Activated CD8-positive, alpha-beta T cell treated with anti-CD3 and anti-CD28 coated beads for 36 hours (primary cell): ENCODE data around the gene SVOPL. TPM values are rescaled to one million over a fixed set of nuclear protein-coding genes. Genes with fewer than 3 reads are reported as not detected.

Experiments used
- ATAC-seq: fragments of 200-7000 bp; cut with Tn5 transposase; one replicate; pipeline ENCODE4 v1.10.0; 2021; ENCODE audit warnings: mild to moderate bottlenecking, moderate library complexity
- CTCF ChIA-PET: fragments of 350-600 bp; sonication (Branson Sonifier 250); formaldehyde crosslinking; loops from one replicate; lab custom pipeline; 2021; ENCODE audit warnings: antibody characterized with exemption; lab: Charles Lee
- POLR2A ChIA-PET: fragments of 350-600 bp; sonication (Branson Sonifier 250); formaldehyde crosslinking; loops from one replicate; lab custom pipeline; 2021; ENCODE audit warnings: antibody characterized with exemption; lab: Charles Lee
- DNase-seq: peaks from one replicate; pipeline ENCODE4 v3.0.0-alpha.2; 2020
- H3K27ac Mint-ChIP-seq: one replicate; pipeline ENCODE4 v1.8.0; 2021; ENCODE audit warnings: mild to moderate bottlenecking, mixed read lengths
- H3K27me3 Mint-ChIP-seq: one replicate; pipeline ENCODE4 v1.8.0; 2021; ENCODE audit warnings: mixed read lengths
- H3K36me3 Mint-ChIP-seq: one replicate; pipeline ENCODE4 v1.8.0; 2021; ENCODE audit warnings: low read depth, mixed read lengths
- H3K4me1 Mint-ChIP-seq: one replicate; pipeline ENCODE4 v1.8.0; 2021; ENCODE audit warnings: low read depth, mixed read lengths
- H3K4me3 Mint-ChIP-seq: one replicate; pipeline ENCODE4 v1.8.0; 2021; ENCODE audit warnings: mild to moderate bottlenecking, moderate library complexity, mixed read lengths
- H3K9me3 Mint-ChIP-seq: one replicate; pipeline ENCODE4 v1.8.0; 2021; ENCODE audit warnings: mixed read lengths
- intact Hi-C: fragments of 100-400 bp; cut with micrococcal nuclease; formaldehyde crosslinking; loops from one replicate; pipeline ENCODE4 v1.10.0; 2022
- total RNA-seq, 2 experiments: library from RNA; stranded (reverse); gene quantifications; one replicate each; pipeline ENCODE4 v1.2.3, GENCODE V29; 2021
- TF ChIP-seq, protein P1 (sequence below): fragments of 200-600 bp; IDR thresholded peaks from one replicate; pipeline ENCODE4 v1.8.0; 2022; ENCODE audit warnings: antibody characterized with exemption, mild to moderate bottlenecking

SVOPL gene
- total RNA-seq, 2 experiments from 2014 or later = 0.78 TPM; not detected in 1

- DNase-seq (no peak), ATAC-seq (no peak)
- ChIA-PET CTCF (no interaction called here), POLR2A (no interaction called here)
- Mint-ChIP-seq H3K27ac (no peak overlapping the region), H3K27me3 (peaks cover 7% of the 10 kb centered on the region), H3K4me3 (no peak overlapping the region), H3K36me3 (no peaks in the 10 kb centered on the region), H3K9me3 (no peaks in the 10 kb centered on the region), H3K4me1 (peaks cover 8% of the 10 kb centered on the region)
- TF ChIP-seq, protein P1, sequence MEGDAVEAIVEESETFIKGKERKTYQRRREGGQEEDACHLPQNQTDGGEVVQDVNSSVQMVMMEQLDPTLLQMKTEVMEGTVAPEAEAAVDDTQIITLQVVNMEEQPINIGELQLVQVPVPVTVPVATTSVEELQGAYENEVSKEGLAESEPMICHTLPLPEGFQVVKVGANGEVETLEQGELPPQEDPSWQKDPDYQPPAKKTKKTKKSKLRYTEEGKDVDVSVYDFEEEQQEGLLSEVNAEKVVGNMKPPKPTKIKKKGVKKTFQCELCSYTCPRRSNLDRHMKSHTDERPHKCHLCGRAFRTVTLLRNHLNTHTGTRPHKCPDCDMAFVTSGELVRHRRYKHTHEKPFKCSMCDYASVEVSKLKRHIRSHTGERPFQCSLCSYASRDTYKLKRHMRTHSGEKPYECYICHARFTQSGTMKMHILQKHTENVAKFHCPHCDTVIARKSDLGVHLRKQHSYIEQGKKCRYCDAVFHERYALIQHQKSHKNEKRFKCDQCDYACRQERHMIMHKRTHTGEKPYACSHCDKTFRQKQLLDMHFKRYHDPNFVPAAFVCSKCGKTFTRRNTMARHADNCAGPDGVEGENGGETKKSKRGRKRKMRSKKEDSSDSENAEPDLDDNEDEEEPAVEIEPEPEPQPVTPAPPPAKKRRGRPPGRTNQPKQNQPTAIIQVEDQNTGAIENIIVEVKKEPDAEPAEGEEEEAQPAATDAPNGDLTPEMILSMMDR = no peak
- intact Hi-C loops = no loop called here
These were observed 32.9 kb downstream of the SVOPL start for GRCh38 chr7:138668229-138668596.

DNA sequence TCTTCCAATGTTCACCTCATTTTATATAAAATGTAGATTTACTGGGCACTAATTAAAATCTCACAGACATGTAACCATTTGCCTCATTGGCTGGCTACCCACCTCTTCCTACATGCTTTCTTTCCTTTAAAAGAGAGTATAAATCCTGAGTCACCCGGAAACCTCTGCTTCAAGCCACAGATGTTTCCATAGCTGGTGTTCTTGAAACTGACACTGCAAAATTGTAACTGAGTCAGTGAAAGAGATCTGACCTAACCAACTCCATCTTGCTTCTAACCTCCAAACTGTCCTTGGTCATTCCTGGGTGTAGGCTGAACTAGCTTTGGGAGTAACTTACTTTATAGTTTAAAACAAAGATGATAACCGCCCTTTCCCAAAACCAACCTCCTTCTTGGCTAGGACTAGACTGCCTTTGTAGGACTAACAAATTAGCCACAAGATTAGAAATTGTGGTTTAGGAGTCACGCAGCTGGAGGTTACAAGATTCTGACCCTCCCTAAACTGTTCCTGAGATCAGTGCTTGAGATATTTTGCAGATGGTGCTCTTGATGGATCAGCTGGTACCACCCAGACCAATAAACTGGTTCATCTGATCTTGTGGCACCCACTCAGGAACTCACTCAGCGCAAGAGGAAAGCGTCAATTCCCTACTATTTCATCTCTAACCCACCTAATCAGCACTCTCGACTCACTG, 33.5 kb downstream of the SVOPL start:
- Mint-ChIP-seq H3K27ac (no peak overlapping the region), H3K27me3 (peaks cover 7% of the 10 kb centered on the region), H3K36me3 (no peaks in the 10 kb centered on the region), H3K4me1 (peaks cover 8% of the 10 kb centered on the region), H3K9me3 (no peaks in the 10 kb centered on the region), H3K4me3 (no peak overlapping the region)
- ChIA-PET POLR2A (no interaction called here), CTCF (interaction anchor here (0.9 kb wide), 1 partner anchor 71 kb away, joined by 3 read pairs; no protein-coding TSS in a partner anchor)
- peak; percentile 38 for DNase-seq
- intact Hi-C loops = no loop called here
- TF ChIP-seq, protein P1 = no peak
- peak; percentile 56 for ATAC-seq

DNA sequence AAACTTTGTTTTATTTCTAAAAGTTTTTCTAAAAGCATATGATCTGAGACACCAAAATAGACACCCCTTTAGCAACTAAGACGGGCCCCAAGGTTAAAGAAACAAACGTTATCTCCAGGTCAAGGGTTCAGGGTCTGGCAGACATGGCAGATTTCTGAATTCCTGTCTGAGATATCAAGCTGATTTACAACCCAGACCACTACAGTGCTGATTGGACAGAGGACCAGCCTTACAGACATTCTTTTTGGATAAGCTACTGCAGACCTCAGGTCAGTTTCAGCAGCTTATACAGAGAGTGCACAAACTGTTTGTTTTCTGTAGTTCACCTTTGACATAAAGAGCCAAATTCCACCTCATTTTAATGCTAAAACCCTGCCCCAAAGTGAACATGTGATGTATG, 34.8 kb downstream of the SVOPL start:
- POLR2A ChIA-PET = no interaction called here
- CTCF ChIA-PET = no interaction called here
- Mint-ChIP-seq H3K4me3 (no peak overlapping the region), H3K36me3 (no peaks in the 10 kb centered on the region), H3K27ac (no peak overlapping the region), H3K4me1 (peaks cover 8% of the 10 kb centered on the region), H3K27me3 (peaks cover 7% of the 10 kb centered on the region), H3K9me3 (no peaks in the 10 kb centered on the region)
- DNase-seq (no peak), ATAC-seq (no peak)
- intact Hi-C loops = no loop called here
- TF ChIP-seq, protein P1 = no peak

GRCh38 chr7:138665669-138666140, 35.5 kb downstream of the SVOPL start:
- intact Hi-C loops = no loop called here
- DNase-seq (no peak), ATAC-seq (no peak)

DNA sequence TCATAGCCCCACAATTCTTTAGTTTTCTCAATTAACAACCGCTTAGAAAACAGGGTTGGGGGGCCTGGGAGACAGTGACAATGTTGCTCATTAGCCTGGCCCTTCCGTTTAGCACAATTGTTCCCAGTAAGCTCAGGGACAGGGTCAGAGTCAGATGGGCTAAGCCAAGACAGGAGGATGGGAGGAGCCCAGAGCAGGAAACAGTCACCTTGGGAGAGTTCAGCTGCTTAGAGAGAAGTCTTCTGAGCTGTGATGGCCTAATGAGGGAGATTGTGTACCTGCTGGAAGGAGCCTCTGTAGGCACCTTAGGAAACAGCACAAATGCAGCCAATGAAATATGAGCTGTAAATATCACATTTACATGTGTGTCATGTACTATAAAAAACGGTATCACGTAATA, 35.9 kb downstream of the SVOPL start:
- ATAC-seq (no peak), DNase-seq (no peak)
- no peaks in the 10 kb centered on the region for H3K9me3 Mint-ChIP-seq
- peaks cover 7% of the 10 kb centered on the region for H3K27me3 Mint-ChIP-seq
- H3K4me3 Mint-ChIP-seq = peak overlapping the region; percentile 37
- ChIA-PET CTCF (no interaction called here), POLR2A (no interaction called here)
- peaks cover 8% of the 10 kb centered on the region for H3K4me1 Mint-ChIP-seq
- TF ChIP-seq, protein P1 = no peak
- no peaks in the 10 kb centered on the region for H3K36me3 Mint-ChIP-seq
- intact Hi-C loops = no loop called here
- no peak overlapping the region for H3K27ac Mint-ChIP-seq

More at GRCh38 chr7:138665669-138666140, 35.5 kb downstream of the SVOPL start:
- TF ChIP-seq, protein P1 = no peak
- Mint-ChIP-seq H3K27ac (no peak overlapping the region), H3K27me3 (peaks cover 7% of the 10 kb centered on the region), H3K36me3 (no peaks in the 10 kb centered on the region), H3K4me1 (peaks cover 8% of the 10 kb centered on the region), H3K9me3 (no peaks in the 10 kb centered on the region), H3K4me3 (no peak overlapping the region)
- CTCF ChIA-PET = no interaction called here
- POLR2A ChIA-PET = no interaction called here
